Nephron progenitor cell (in vitro differentiated cells): ENCODE measurements around the gene PRPF6.
A peak's percentile ranks its signal among the peaks of the same experiment; 100 is the strongest.

ENCODE experiments used
- DNase-seq: peaks from one replicate; pipeline ENCODE4 v3.0.0; 2021
- H3K27ac Mint-ChIP-seq: 2 replicates; pipeline ENCODE4 v1.8.0; 2021; ENCODE audit warnings: mild to moderate bottlenecking, moderate library complexity, mixed read lengths
- H3K27me3 Mint-ChIP-seq: 2 replicates; pipeline ENCODE4 v1.8.0; 2021; ENCODE audit warnings: mild to moderate bottlenecking, low read depth, mixed read lengths; ENCODE audit not compliant: poor library complexity
- H3K36me3 Mint-ChIP-seq: 2 replicates; pipeline ENCODE4 v1.8.0; 2021; ENCODE audit warnings: low read depth, mixed read lengths
- H3K4me1 Mint-ChIP-seq: 2 replicates; pipeline ENCODE4 v1.8.0; 2021; ENCODE audit warnings: mixed read lengths
- H3K4me3 Mint-ChIP-seq: 2 replicates; pipeline ENCODE4 v1.8.0; 2021; ENCODE audit warnings: mild to moderate bottlenecking, moderate library complexity, mixed read lengths
- H3K9me3 Mint-ChIP-seq: 2 replicates; pipeline ENCODE4 v1.8.0; 2021; ENCODE audit warnings: mild to moderate bottlenecking, moderate library complexity, mixed read lengths
- TF ChIP-seq, protein P1 (sequence below): fragments of 200-600 bp; sonication (generic); IDR thresholded peaks from 2 replicates; pipeline ENCODE4 v1.5.0; 2021; ENCODE audit warnings: antibody characterized with exemption

The PRPF6 gene

GRCh38 chr20:64068386-64069208, 87.7 kb downstream of the PRPF6 start:
- Mint-ChIP-seq H3K4me3 (no peak overlapping the region), H3K36me3 (no peaks in the 10 kb centered on the region), H3K27ac (no peak overlapping the region), H3K4me1 (peaks cover 25% of the 10 kb centered on the region), H3K27me3 (no peaks in the 10 kb centered on the region), H3K9me3 (no peaks in the 10 kb centered on the region)
- no peak for DNase-seq
- TF ChIP-seq, protein P1, sequence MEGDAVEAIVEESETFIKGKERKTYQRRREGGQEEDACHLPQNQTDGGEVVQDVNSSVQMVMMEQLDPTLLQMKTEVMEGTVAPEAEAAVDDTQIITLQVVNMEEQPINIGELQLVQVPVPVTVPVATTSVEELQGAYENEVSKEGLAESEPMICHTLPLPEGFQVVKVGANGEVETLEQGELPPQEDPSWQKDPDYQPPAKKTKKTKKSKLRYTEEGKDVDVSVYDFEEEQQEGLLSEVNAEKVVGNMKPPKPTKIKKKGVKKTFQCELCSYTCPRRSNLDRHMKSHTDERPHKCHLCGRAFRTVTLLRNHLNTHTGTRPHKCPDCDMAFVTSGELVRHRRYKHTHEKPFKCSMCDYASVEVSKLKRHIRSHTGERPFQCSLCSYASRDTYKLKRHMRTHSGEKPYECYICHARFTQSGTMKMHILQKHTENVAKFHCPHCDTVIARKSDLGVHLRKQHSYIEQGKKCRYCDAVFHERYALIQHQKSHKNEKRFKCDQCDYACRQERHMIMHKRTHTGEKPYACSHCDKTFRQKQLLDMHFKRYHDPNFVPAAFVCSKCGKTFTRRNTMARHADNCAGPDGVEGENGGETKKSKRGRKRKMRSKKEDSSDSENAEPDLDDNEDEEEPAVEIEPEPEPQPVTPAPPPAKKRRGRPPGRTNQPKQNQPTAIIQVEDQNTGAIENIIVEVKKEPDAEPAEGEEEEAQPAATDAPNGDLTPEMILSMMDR: no peak

- peaks cover 19% of the 10 kb centered on the region for H3K4me1 Mint-ChIP-seq
- no peak for DNase-seq
- no peak overlapping the region for H3K27ac Mint-ChIP-seq
- H3K27me3 Mint-ChIP-seq: no peaks in the 10 kb centered on the region
- no peaks in the 10 kb centered on the region for H3K36me3 Mint-ChIP-seq
- H3K9me3 Mint-ChIP-seq: no peaks in the 10 kb centered on the region
- TF ChIP-seq, protein P1: no peak
- no peak overlapping the region for H3K4me3 Mint-ChIP-seq
These were observed 88.3 kb downstream of the PRPF6 start for GRCh38 chr20:64069209-64069613.

DNA sequence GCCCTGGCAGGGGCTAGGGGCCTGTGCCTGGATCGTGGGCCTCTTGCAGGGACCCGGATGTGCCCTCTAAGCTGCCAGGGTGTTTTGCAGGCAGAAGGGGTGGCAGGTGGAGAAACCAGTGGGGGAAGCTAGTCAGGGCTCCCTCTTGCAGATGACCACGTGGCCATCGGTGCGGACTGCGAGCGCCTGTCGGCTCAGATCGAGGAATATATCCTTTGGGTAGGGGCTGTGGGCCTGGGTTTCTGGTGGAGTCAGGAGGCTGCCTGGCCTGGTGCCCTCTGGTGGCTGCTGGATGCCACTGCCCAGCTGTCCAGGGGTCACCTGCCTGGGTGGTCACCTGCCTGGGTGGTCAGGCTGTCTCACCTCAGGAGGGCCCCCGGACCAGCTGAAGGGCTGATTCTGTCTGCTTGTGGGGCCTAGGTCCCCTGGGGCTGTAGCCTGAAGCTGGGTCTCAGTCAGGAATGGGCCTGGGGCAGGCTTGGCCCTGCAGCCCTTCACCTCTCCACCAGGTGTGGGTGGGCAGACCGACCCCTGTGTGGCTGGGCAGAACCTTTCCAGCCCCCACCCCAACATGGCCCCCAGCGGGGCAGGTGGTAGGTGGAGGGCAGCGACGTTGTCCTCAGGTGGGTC, 88.8 kb downstream of the PRPF6 start:
- no peak overlapping the region for H3K27ac Mint-ChIP-seq
- H3K27me3 Mint-ChIP-seq: no peaks in the 10 kb centered on the region
- H3K36me3 Mint-ChIP-seq: no peaks in the 10 kb centered on the region
- peak; percentile 87 for DNase-seq
- TF ChIP-seq, protein P1: peak; percentile 87
- peaks cover 14% of the 10 kb centered on the region for H3K4me1 Mint-ChIP-seq
- no peaks in the 10 kb centered on the region for H3K9me3 Mint-ChIP-seq
- no peak overlapping the region for H3K4me3 Mint-ChIP-seq

DNA sequence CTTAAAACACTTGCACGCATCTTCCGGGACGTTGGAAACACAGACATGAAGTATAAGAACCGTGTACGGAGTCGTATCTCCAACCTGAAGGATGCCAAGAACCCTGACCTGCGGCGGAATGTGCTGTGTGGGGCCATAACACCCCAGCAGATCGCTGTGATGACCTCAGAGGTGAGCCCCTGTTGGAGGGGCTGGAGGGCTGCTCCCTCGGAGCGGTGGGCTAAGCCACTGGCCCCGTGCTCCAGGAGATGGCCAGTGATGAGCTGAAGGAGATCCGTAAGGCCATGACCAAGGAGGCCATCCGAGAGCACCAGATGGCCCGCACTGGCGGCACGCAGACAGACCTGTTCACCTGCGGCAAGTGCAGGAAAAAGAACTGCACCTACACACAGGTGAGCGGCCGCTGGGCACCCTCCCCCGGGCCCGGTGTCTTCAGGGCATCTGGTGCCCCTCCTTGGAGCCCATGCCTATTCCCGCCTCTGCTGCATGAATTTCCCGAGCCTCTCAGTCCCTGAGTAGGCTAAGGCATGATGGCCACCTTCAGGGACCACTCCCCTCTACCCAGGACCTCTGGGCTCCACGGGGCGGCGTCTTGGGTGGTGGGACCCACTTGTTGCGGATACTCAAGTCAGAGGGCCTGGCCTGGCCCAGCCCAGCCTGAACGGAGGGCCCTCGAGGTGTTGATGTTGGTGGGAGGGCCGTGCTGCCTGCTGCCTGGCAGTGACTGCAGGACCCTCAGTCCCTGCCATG, 89.5 kb downstream of the PRPF6 start:
- no peak overlapping the region for H3K4me3 Mint-ChIP-seq
- DNase-seq: no peak
- no peaks in the 10 kb centered on the region for H3K9me3 Mint-ChIP-seq
- no peak overlapping the region for H3K27ac Mint-ChIP-seq
- no peaks in the 10 kb centered on the region for H3K36me3 Mint-ChIP-seq
- no peaks in the 10 kb centered on the region for H3K27me3 Mint-ChIP-seq
- TF ChIP-seq, protein P1: no peak
- H3K4me1 Mint-ChIP-seq: peaks cover 7% of the 10 kb centered on the region

GRCh38 chr20:64071341-64072332, 90.7 kb downstream of the PRPF6 start:
- no peaks in the 10 kb centered on the region for H3K4me1 Mint-ChIP-seq
- no peaks in the 10 kb centered on the region for H3K9me3 Mint-ChIP-seq
- TF ChIP-seq, protein P1: no peak
- H3K4me3 Mint-ChIP-seq: no peak overlapping the region
- DNase-seq: no peak
- no peak overlapping the region for H3K27ac Mint-ChIP-seq
- no peaks in the 10 kb centered on the region for H3K27me3 Mint-ChIP-seq
- no peaks in the 10 kb centered on the region for H3K36me3 Mint-ChIP-seq
